Mucosa of gallbladder (tissue), 1 donor: ENCODE measurements around the gene IQCF6. TPM values are rescaled to one million over a fixed set of nuclear protein-coding genes. Genes with fewer than 3 reads are reported as not detected.
"Not testable (repeated sequence)": the region's sequence is repeated elsewhere in the genome, so short reads cannot be mapped to it uniquely, and the experiment has no call there.

ENCODE experiments used
- DNase-seq: peaks from one replicate; pipeline ENCODE4 v3.0.0-alpha.2; 2020; ENCODE audit warnings: low spot score
- total RNA-seq: library from RNA; stranded (reverse); gene quantifications from one replicate; pipeline ENCODE4 v1.2.1, GENCODE V29; 2021
- donor health status: DM: no; HTN: no; CAD: no.

The IQCF6 gene
- not detected for total RNA-seq

DNA sequence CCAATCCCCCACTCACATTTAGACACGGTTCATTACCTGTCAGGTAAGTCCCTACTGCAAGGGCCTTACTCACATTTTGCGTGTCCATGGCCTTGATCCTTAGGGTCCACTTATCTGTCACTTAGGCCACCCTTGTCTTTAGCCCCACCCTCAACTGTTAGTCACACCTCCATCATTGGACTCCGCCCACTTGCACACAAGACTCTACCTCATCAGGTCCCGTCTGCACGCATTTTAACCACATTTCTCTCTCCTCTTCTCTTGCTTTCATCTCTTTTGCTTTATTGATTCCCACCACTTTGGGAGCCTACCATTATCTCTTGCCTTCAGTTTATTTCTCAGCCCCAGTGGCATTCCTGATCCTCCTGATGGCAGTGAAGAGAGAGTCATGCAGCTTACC is at the start of gene IQCF6:
TSS of gene IQCF6 (minus strand) at position 101 of the 400 bp plus-strand sequence. CDS start at position 88, 13 bp downstream.
- DNase-seq = no peak

GRCh38 chr3:51828297-51828696 is 49.3 kb upstream of the IQCF6 start:
- no peak for DNase-seq

- no peak for DNase-seq
Measured at GRCh38 chr3:51819709-51820406, 40.8 kb upstream of the IQCF6 start.

- no peak for DNase-seq
Measured at GRCh38 chr3:51819151-51819550, 40.1 kb upstream of the IQCF6 start.

DNA sequence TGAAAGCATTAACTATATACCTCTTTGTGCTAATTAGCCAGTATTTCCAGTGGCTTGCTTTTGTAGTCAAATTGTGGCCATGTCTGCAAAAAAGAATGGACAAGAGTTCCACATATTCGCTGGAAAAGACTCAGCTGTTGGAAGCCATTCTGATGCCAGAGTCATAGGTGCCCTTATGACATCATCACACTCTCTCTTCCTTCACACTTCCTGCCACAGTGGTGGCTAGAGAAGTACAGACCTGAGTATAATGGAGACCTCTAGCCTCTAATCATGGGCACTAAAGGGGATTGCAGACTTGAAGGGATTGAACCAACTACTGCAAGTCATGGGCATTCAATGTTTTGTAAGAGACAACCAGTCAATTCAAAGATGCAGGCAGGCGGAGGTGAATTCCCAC is 38.3 kb upstream of the IQCF6 start:
- no peak for DNase-seq

- DNase-seq = no peak
Measured at GRCh38 chr3:51816723-51817122, 37.7 kb upstream of the IQCF6 start.

GRCh38 chr3:51815614-51816013 is 36.6 kb upstream of the IQCF6 start:
- no peak for DNase-seq

DNA sequence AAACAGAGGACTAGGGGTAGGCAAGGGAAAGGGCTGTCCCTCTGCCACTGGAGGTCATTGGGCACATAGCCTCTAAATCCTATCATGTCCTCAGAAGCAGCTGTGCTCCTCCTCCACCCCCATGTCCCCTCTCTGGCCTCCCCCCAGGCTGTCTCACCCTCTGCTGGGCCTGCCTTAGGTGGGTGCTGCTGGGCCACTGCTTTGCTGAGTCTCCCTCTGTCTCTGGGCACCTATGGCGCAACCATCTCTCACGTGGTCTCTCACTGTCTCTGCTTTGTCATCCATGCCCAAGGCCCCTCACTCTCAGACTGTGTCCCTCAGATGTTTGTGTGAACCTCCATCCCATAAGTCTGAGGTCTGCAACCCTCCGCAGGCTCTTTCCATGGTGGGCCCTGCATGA is 35.0 kb upstream of the IQCF6 start:
- no peak for DNase-seq

DNA sequence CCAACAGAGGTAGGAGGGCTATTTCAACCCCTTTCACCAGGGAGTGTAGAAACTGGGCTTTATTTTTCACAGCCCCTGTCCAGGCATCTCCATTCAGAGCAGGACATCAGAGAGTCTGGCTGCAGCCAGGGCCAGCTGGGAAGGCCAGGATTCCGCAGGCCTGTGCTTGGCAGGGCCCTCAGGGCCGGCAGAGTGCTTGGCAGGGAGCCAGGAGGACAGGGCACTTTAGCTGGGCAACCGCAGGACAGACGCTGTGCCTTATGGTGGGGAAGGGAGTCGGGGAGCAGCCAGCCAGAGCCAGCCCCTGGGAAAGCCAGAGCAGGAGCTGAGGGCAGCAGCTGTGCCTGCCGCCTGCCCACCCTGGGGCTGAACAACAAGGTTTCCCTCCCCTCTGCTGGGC is 34.5 kb upstream of the IQCF6 start:
- DNase-seq = no peak

GRCh38 chr3:51808934-51809333 is 29.9 kb upstream of the IQCF6 start:
- no peak for DNase-seq

DNA sequence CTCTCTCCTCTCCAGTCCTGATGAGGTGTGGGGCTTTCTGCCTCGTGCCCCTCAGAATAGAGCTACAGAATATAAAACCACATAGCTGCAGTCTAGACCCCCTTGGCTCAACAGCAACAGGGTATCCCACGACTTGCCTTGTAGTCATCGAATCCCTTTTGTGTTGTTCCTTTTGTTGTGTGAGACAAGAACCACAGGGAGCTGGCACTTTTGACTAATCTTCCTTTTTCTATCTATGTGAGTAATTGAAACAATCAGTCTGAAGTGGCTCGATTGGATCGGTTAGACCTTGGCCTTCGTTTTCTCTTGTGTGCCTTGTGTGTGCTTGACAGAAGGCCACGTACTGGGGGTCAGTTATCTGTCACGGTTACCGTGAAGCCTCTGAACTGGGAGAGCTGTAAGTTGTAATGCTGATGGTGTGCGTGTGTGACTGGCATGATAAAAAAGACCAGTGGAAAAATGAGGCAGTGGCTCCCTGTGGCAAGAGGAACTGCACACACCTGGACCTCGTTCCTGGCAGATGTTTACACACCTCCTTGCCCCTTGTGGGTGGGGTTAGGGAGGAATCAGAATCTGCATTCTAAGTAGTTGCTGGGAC is 23.2 kb upstream of the IQCF6 start:
- DNase-seq = no peak

DNA sequence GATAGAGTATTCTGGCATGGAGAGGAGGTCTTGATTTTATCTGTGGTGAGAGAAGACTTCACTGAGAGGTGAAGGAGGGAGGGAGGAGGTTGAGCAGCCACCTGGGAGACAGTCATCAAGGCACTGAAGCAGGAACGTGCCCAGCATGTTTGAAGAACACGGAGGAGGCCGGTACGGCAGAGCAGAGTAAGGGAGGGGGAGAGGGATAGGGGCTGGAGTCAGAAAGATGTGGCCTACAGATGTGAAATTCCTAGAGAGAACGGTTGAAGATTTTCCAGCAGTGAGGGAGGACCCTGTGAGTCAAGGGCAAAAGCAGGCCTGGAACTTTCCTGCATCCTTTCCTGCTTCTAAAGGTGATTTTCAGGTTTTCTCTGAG is 21.7 kb upstream of the IQCF6 start:
- no peak for DNase-seq

GRCh38 chr3:51799879-51800749 is 21.1 kb upstream of the IQCF6 start:
- peak; percentile 27 for DNase-seq

- no peak for DNase-seq
Measured at GRCh38 chr3:51798411-51798963, 19.4 kb upstream of the IQCF6 start.

DNA sequence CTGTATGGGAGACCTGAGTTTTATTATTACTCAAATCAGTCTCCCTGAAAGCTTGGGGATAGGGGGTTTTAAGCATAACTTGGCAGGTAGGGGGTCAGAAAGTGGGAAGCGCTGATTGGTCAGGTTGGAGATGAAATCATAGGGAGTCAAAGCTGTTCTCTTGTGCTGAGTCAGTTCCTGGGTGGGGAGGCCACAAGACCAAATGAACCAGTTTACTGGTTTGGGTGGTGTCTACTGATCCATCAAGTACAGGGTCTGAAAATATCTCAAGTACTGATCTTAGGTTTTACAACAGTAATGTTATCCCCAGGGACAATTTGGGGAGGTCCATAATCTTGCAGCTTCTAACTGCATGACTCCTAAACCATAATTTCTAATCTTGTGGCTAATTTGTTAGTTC is 17.8 kb upstream of the IQCF6 start:
- DNase-seq = no peak

DNA sequence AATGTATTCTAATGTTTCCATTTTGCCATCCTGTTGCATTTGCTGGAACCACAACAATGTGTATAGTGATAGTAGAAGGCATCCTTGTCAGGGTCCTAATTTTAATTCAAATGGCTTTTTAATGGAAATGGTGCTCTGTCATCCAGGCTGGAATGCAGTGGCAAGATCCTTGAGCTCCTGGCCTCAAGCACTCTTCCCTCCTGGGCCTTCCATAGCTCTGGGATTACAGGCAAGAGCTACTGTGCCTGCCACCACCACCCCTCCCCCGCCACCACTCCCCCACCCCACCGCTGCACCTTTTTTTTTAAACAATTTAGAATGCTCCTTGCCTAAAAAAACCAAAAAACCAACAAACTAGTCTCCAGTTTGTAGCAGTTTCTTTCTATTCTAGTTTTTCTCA is 15.2 kb upstream of the IQCF6 start:
- DNase-seq = no peak

- no peak for DNase-seq
Measured at GRCh38 chr3:51792206-51792605, 13.2 kb upstream of the IQCF6 start.

DNA sequence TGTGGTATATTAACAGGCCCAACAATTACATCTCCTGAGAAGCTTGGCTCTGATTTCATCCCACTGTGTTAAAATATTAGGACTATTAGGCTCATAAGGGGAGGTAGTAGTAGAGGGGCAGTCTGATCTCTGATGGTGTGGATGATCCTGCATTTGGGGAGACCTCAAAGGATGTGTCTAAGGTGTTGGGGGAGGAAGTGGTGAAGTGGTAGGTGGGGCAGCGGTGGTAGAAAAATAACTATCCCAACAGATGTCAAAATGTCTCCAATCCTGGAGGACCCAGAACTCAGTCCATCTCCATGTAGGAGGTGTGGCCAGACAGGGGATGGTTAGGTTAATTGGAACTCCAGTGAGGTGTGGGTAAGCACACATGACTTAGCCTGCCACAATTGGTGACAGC is 10.4 kb upstream of the IQCF6 start:
- no peak for DNase-seq

DNA sequence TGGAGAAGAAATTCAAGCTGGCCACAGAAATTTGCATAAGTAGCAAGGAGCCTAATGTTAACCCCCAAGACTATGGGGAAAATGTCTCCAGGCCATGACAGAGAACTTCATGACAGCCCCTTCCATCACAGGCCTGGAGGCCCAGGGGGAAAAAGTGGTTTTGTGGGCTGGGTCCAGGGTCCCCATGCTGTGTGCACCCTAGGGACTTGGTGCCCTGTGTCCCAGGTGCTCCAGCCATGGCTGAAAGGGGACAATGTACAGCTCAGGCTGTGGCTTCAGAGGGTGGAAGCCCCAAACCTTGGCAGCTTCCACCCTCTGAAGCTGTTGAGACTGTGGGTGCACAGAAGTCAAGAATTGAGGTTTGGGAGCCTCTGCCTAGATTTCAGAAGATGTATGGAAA is 8.5 kb upstream of the IQCF6 start:
- not testable (repeated sequence) for DNase-seq

DNA sequence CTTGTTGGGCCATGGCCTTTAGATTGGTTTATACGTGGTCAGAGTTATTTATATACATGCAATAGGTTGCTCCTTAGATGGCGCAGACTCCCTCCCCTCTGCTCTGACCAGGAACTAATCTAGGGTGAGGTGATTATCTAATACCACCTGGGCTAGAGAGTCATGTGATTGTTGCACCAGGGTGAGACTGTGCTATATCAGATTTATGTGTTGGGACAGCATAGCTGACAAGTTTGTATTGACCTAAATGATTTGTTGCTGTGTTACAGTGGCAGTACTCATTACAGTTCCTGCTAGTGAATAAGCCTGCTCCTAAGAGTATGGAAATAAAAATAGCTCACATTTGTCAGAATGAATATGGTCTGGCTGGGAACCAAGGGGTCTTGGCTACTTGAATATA is 7.2 kb upstream of the IQCF6 start:
- DNase-seq = no peak

GRCh38 chr3:51778554-51778953 is 483 bp downstream of the IQCF6 start:
- no peak for DNase-seq

DNA sequence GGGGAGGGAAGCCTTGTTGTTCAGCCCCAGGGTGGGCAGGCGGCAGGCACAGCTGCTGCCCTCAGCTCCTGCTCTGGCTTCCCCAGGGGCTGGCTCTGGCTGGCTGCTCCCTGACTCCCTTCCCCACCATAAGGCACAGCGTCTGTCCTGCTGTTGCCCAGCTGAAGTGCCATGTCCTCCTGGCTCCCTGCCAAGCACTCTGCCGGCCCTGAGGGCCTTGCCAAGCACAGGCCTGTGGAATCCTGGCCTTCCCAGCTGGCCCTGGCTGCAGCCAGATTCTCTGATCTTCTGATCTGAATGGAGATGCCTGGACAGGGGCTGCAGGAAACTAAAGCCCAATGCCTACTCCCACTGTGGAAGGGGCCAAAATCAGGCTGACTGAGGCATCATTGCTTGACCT is 1.1 kb downstream of the IQCF6 start:
- DNase-seq = no peak
